ENCODE measurements around the gene PTTG1. TPM values are rescaled to one million over a fixed set of nuclear protein-coding genes. Genes with fewer than 3 reads are reported as not detected.

The PTTG1 gene
- total RNA-seq, 1 experiment from 2014 or later = 235 TPM

GRCh38 chr5:160471761-160472160, 50.1 kb downstream of the PTTG1 start:
- DNase-seq (ENCODE audit: low read depth) = no peak

DNA sequence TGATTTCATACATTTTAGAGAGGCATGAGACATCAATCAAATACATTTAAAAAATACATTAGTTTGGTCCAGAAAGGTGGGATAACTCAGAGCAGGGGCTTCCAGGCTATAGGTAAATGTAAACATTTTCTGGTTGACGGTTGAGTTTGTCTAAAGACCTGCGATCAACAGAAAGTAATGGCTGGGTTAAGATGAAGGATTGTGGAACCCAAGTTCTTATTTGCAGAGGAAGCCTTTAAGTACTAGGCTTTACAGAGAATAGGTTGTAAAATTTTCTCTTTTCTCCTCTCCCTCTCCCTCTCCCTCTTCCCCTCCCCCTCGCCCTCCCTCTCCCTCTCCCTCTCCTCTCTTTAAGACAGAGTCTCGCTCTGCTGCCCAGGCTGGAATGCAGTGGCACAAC, 50.8 kb downstream of the PTTG1 start:
- DNase-seq (ENCODE audit: low read depth) = no peak

- no peak for DNase-seq (ENCODE audit: low read depth)
Measured at GRCh38 chr5:160473681-160474080, 52.0 kb downstream of the PTTG1 start.

- no peak for DNase-seq (ENCODE audit: low read depth)
Measured at GRCh38 chr5:160474084-160474483, 52.4 kb downstream of the PTTG1 start.

GRCh38 chr5:160475864-160476438, 54.3 kb downstream of the PTTG1 start:
- DNase-seq (ENCODE audit: low read depth) = no peak

DNA sequence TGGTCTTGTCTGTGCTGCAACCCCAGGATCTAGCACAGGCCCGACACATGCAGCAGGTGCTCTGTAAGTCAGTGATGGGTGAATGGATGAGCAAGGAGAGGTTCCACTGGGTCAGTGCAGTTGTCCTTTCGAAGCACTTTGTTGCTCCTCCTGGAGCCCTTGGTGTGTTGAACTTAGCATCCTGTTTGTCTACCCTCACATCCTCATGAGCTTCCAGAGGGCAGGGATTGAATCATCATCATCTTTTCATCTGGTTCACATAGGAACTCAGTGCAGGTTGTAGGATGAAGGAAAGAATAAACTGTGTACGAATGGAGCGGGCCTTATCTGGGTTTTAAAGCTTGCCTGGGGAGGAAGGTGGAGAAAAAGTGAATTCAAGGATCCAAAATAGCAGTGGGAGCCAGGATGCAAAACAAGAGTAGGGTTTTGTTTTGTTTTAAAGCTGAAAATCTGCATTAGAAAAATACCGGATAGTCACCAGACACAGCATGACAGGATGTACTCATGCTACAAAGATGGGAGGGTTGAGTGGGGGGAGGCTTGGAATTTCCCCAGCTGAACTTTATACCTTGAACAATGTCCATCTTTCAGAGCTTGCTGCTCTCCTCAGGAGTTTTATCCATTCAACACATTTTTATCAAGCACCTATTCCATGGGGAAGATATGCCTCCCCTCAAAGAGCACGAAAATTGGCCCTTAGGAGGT, 55.8 kb downstream of the PTTG1 start:
- DNase-seq (ENCODE audit: low read depth) = no peak

DNA sequence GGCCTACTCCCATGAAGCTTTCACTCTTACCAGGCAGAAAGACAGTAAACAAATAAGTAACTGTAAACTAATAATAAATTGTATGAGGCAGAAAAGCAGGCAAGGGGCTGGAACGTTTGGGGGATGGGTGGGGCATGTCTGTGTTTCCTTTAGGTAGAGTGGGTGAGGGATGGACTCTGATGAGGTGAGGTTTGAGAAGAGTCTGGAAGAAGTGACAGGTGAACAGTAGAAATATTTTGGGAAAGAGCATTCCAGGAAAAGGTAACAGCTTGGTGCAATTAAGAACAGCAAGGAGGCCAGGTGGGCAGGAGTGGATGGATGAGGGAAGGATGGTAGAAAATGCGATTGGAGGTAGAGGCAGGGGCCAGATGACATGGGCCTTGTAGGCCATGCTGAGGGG, 56.5 kb downstream of the PTTG1 start:
- DNase-seq (ENCODE audit: low read depth) = no peak

Other genes with a start within 250 kb of the PTTG1 start
- gene FABP6, start 192.3 kb upstream of the PTTG1 start, total RNA-seq (2014; rRNA removed) = not detected in 2 replicates
- 2.0 and 2.7 TPM in 2 replicates for gene CCNJL, start 109.3 kb upstream of the PTTG1 start, total RNA-seq (2014; rRNA removed)
- gene C1QTNF2, start 51.2 kb upstream of the PTTG1 start, total RNA-seq (2014; rRNA removed) = 2.4 and 2.5 TPM in 2 replicates
- gene FAM200C, start 21.8 kb upstream of the PTTG1 start, total RNA-seq (2014; rRNA removed) = 5.6 and 6.1 TPM in 2 replicates
- gene SLU7, start 2.8 kb upstream of the PTTG1 start, total RNA-seq (2014; rRNA removed) = 44.5 and 56.9 TPM in 2 replicates